CD8-positive, alpha-beta memory T cell (primary cell): ENCODE data around the gene BRD4. TPM values are rescaled to one million over a fixed set of nuclear protein-coding genes. Genes with fewer than 3 reads are reported as not detected.

Experiments used
- CTCF ChIA-PET: fragments of 350-600 bp; sonication (Branson Sonifier 250); formaldehyde crosslinking; loops from one replicate; lab custom pipeline; 2021; ENCODE audit warnings: antibody characterized with exemption; lab: Charles Lee
- POLR2A ChIA-PET: fragments of 350-600 bp; sonication (Branson Sonifier 250); formaldehyde crosslinking; loops from one replicate; lab custom pipeline; 2021; ENCODE audit warnings: antibody characterized with exemption; lab: Charles Lee
- DNase-seq, 5 donors: peaks; one replicate each; pipeline versions ENCODE4 v3.0.0 to v3.0.0-alpha.2; 2020 to 2022; ENCODE audit warnings: mixed read lengths in 1 of 5
- H3K27ac ChIP-seq: one replicate; pipeline ENCODE4 v1.7.0; 2013; ENCODE audit warnings: low read depth, mild to moderate bottlenecking, low read length, moderate library complexity
- H3K27me3 ChIP-seq: 2 replicates; pipeline ENCODE4 v1.7.0; 2013; ENCODE audit warnings: low read length, mild to moderate bottlenecking; ENCODE audit not compliant: insufficient read depth, poor library complexity, severe bottlenecking
- H3K36me3 ChIP-seq: 2 replicates; pipeline ENCODE4 v1.7.0; 2013; ENCODE audit warnings: mild to moderate bottlenecking, low read length, moderate library complexity; ENCODE audit not compliant: insufficient read depth
- H3K4me1 ChIP-seq: 2 replicates; pipeline ENCODE4 v1.7.0; 2013; ENCODE audit warnings: mild to moderate bottlenecking, low read length, moderate library complexity; ENCODE audit not compliant: insufficient read depth
- H3K4me3 ChIP-seq: 2 replicates; pipeline ENCODE4 v1.7.0; 2013; ENCODE audit warnings: mild to moderate bottlenecking, low read length
- H3K9me3 ChIP-seq: 2 replicates; pipeline ENCODE4 v1.7.0; 2013; ENCODE audit warnings: mild to moderate bottlenecking, low read length
- H3K27ac Mint-ChIP-seq, 8 donors: one replicate each; pipeline ENCODE4 v1.8.0; 2020 to 2021; ENCODE audit warnings: mixed read lengths in 8 of 8, mild to moderate bottlenecking in 6 of 8, inconsistent platforms in 3 of 8, moderate library complexity in 3 of 8
- H3K27me3 Mint-ChIP-seq, 2 donors: one replicate each; pipeline ENCODE4 v1.8.0; 2020 to 2021; ENCODE audit warnings: mixed read lengths in 2 of 2, mild to moderate bottlenecking in 1 of 2, moderate library complexity in 1 of 2
- H3K36me3 Mint-ChIP-seq, 3 donors: one replicate each; pipeline ENCODE4 v1.8.0; 2020 to 2021; ENCODE audit warnings: mixed read lengths in 3 of 3, inconsistent platforms in 1 of 3, mild to moderate bottlenecking in 1 of 3
- H3K4me1 Mint-ChIP-seq, 3 donors: one replicate each; pipeline ENCODE4 v1.8.0; 2020 to 2021; ENCODE audit warnings: mixed read lengths in 3 of 3, inconsistent platforms in 1 of 3, mild to moderate bottlenecking in 1 of 3
- H3K4me3 Mint-ChIP-seq, 7 donors: one replicate each; pipeline ENCODE4 v1.8.0; 2020 to 2021; ENCODE audit warnings: mixed read lengths in 7 of 7, mild to moderate bottlenecking in 6 of 7, moderate library complexity in 4 of 7, inconsistent platforms in 2 of 7
- H3K9me3 Mint-ChIP-seq, 5 donors: one replicate each; pipeline ENCODE4 v1.8.0; 2020 to 2022; ENCODE audit warnings: mixed read lengths in 5 of 5, mild to moderate bottlenecking in 3 of 5, moderate library complexity in 2 of 5, inconsistent platforms in 1 of 5
- polyA plus RNA-seq: library from polyadenylated mRNA; unstranded; fragments of 300-500 nt; fragmentation: Illumina TruSeq; gene quantifications from one replicate; pipeline ENCODE4 v1.2.3, GENCODE V29; 2021
- total RNA-seq, 2 experiments: library from RNA; stranded (reverse); gene quantifications; one replicate each; pipeline ENCODE4 v1.2.3, GENCODE V29; 2021

BRD4 gene
- total and polyA plus RNA-seq, 3 experiments from 2014 or later = 35.3 to 109 (median 101) TPM

- POLR2A ChIA-PET = no interaction called here
- H3K9me3 ChIP-seq = no peaks in the 10 kb centered on the region
- H3K36me3 ChIP-seq = no peaks in the 10 kb centered on the region
- CTCF ChIA-PET = no interaction called here
- no peaks in the 10 kb centered on the region for H3K4me1 ChIP-seq
- H3K27ac Mint-ChIP-seq = no peak overlapping the region
- no peak overlapping the region for H3K4me3 Mint-ChIP-seq
- peaks cover 21 to 40% of the 10 kb centered on the region in 2 donors for H3K27me3 Mint-ChIP-seq
- H3K27ac ChIP-seq = no peak overlapping the region
- peaks cover 17% of the 10 kb centered on the region for H3K27me3 ChIP-seq
- H3K9me3 Mint-ChIP-seq = no peaks in the 10 kb centered on the region
- H3K4me3 ChIP-seq = no peak overlapping the region
- no peak for DNase-seq
- H3K4me1 Mint-ChIP-seq = peaks cover 5 to 13% (median 8%) of the 10 kb centered on the region in 3 donors
- no peaks in the 10 kb centered on the region for H3K36me3 Mint-ChIP-seq
Measured at GRCh38 chr19:15191514-15191913, 140.8 kb downstream of the BRD4 start.

GRCh38 chr19:15188851-15189250 lies 143.5 kb downstream of the BRD4 start:
- no peak overlapping the region for H3K27ac Mint-ChIP-seq
- H3K27ac ChIP-seq = no peak overlapping the region
- no peaks in the 10 kb centered on the region for H3K9me3 ChIP-seq
- no peak overlapping the region for H3K4me3 Mint-ChIP-seq
- H3K4me1 Mint-ChIP-seq = no peaks in the 10 kb centered on the region
- ChIA-PET POLR2A (no interaction called here), CTCF (no interaction called here)
- H3K4me1 ChIP-seq = no peaks in the 10 kb centered on the region
- no peaks in the 10 kb centered on the region for H3K36me3 ChIP-seq
- H3K27me3 ChIP-seq = no peaks in the 10 kb centered on the region
- H3K27me3 Mint-ChIP-seq = peaks cover 7 to 24% of the 10 kb centered on the region in 2 donors
- H3K4me3 ChIP-seq = no peak overlapping the region
- DNase-seq = no peak
- H3K36me3 Mint-ChIP-seq = no peaks in the 10 kb centered on the region
- H3K9me3 Mint-ChIP-seq = no peaks in the 10 kb centered on the region

- H3K27ac Mint-ChIP-seq = no peak overlapping the region
- no peaks in the 10 kb centered on the region for H3K9me3 Mint-ChIP-seq
- ChIA-PET CTCF (interaction anchor here (0.6 kb wide), 1 partner anchor 42 kb away, joined by 3 read pairs; no protein-coding TSS in a partner anchor), POLR2A (no interaction called here)
- no peak overlapping the region for H3K4me3 ChIP-seq
- H3K4me1 ChIP-seq = no peaks in the 10 kb centered on the region
- H3K4me1 Mint-ChIP-seq = no peaks in the 10 kb centered on the region
- no peaks in the 10 kb centered on the region for H3K36me3 Mint-ChIP-seq
- H3K4me3 Mint-ChIP-seq = no peak overlapping the region
- no peak for DNase-seq
- H3K27ac ChIP-seq = no peak overlapping the region
- H3K36me3 ChIP-seq = no peaks in the 10 kb centered on the region
- H3K27me3 Mint-ChIP-seq = peaks cover 4 to 12% of the 10 kb centered on the region in 2 donors
- no peaks in the 10 kb centered on the region for H3K9me3 ChIP-seq
- no peaks in the 10 kb centered on the region for H3K27me3 ChIP-seq
Measured at GRCh38 chr19:15187026-15188007, 145.0 kb downstream of the BRD4 start.

Other genes with a start within 250 kb of the BRD4 start
- under 1 TPM; 0.22 to 0.44 TPM for gene SYDE1, start 225.1 kb downstream of the BRD4 start, total RNA-seq
- gene SYDE1, start 225.1 kb downstream of the BRD4 start, polyA plus RNA-seq = 0.06 TPM
- gene NOTCH3, start 131.5 kb downstream of the BRD4 start, total RNA-seq = under 1 TPM in 1 of 2 experiments, not detected in 1; 0.04 TPM
- gene NOTCH3, start 131.5 kb downstream of the BRD4 start, polyA plus RNA-seq = not detected
- gene EPHX3, start 100.1 kb downstream of the BRD4 start, total RNA-seq = not detected
- gene EPHX3, start 100.1 kb downstream of the BRD4 start, polyA plus RNA-seq = not detected
- gene AKAP8, start 47.2 kb upstream of the BRD4 start, total RNA-seq = 10 to 100 TPM; 48.6 to 59.8 TPM
- 22.3 TPM for gene AKAP8, start 47.2 kb upstream of the BRD4 start, polyA plus RNA-seq
- gene AKAP8L, start 86.4 kb upstream of the BRD4 start, total RNA-seq = 10 to 100 TPM; 74.5 to 74.9 TPM
- gene AKAP8L, start 86.4 kb upstream of the BRD4 start, polyA plus RNA-seq = 69.8 TPM
- 10 to 100 TPM; 28.9 to 31.2 TPM for gene WIZ, start 117.4 kb upstream of the BRD4 start, total RNA-seq
- 1.8 TPM for gene WIZ, start 117.4 kb upstream of the BRD4 start, polyA plus RNA-seq
- 100 to 1,000 TPM; 120 to 125 TPM for gene RASAL3, start 132.0 kb upstream of the BRD4 start, total RNA-seq
- 144 TPM for gene RASAL3, start 132.0 kb upstream of the BRD4 start, polyA plus RNA-seq
- gene PGLYRP2, start 147.0 kb upstream of the BRD4 start, total RNA-seq = under 1 TPM in 1 of 2 experiments, not detected in 1; 0.13 TPM
- gene PGLYRP2, start 147.0 kb upstream of the BRD4 start, polyA plus RNA-seq = 0.49 TPM
- under 1 TPM; 0.71 to 0.79 TPM for gene CYP4F22, start 176.0 kb upstream of the BRD4 start, total RNA-seq
- gene CYP4F22, start 176.0 kb upstream of the BRD4 start, polyA plus RNA-seq = 5.1 TPM